ENCODE results near the gene DEFB114. TPM values are rescaled to one million over a fixed set of nuclear protein-coding genes. Genes with fewer than 3 reads are reported as not detected.

The DEFB114 gene
- total RNA-seq, 2 experiments from 2014 or later, result not detected

DNA sequence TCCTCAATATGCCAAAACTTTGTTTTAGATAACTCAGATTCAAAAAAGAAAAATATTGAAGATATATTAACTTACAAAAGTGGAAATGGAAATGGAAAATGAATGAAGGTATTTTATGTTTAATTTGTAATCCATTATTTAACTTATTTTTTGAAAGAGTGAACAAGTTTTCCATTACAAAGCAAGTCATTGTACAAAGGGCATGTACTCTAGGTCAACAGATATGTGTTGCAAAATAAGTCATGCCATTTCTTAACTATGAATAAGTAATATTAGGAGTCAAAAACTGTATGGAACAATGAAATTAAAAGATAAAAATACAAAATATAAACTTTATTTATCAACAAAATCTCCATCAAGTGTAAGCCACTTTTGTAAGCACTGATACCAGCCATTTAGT is 31.3 kb upstream of the DEFB114 start:
- CTCF ChIA-PET (ENCODE audit: unreplicated experiment), result no interaction called here
- POLR2A ChIA-PET, result no interaction called here

DNA sequence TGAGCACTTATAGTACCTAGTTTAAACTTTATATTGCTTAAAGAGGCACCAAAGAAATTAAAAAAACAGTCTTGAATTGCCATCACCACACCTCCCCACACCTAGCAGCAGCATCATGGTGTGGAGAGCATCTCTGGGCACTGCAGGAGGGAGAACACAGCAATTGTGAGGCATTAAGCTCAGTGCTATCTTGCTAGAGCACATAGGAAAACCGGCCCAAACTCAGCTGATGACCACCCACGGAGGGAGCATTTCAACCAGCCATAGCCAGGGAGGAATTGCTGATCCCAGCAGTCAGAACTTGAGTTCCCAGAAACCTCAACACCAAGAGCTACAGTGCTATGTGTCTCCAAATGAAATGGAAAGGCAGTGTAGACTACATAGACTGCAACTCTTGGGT is 24.9 kb upstream of the DEFB114 start:
- Histone ChIP-seq H2AFZ (ENCODE audit: low read length) (no peak overlapping the region), H3K36me3 (ENCODE audit: insufficient read depth, low read length) (no peaks in the 10 kb centered on the region), H3K79me2 (ENCODE audit: insufficient read depth, low read depth, low read length) (no peaks in the 10 kb centered on the region), H3K4me2 (ENCODE audit: low read length) (no peak overlapping the region), H3K27ac (ENCODE audit: low read depth, low read length, poor library complexity, severe bottlenecking) (no peak overlapping the region), H4K20me1 (ENCODE audit: insufficient read depth, low read length) (no peaks in the 10 kb centered on the region), H3K4me3 (ENCODE audit: low read depth, low read length, poor library complexity, severe bottlenecking) (no peak overlapping the region), H3K9me3 (ENCODE audit: low read length) (no peaks in the 10 kb centered on the region), H3K4me1 (ENCODE audit: insufficient read depth, low read length, poor library complexity, severe bottlenecking) (no peaks in the 10 kb centered on the region), H3K9me2 (ENCODE audit: insufficient read depth, low read length) (no peaks in the 10 kb centered on the region)
- no TSS peak for BruUV-seq (replicated peaks)
- intact Hi-C loops (cut with micrococcal nuclease; ENCODE audit: unreplicated experiment), result no loop called here
- POLR2A ChIA-PET, result interaction anchor here (0.6 kb wide), 1 partner anchor 1619 kb away, joined by 3 read pairs; no protein-coding TSS in a partner anchor
- TF ChIP-seq, protein P1, sequence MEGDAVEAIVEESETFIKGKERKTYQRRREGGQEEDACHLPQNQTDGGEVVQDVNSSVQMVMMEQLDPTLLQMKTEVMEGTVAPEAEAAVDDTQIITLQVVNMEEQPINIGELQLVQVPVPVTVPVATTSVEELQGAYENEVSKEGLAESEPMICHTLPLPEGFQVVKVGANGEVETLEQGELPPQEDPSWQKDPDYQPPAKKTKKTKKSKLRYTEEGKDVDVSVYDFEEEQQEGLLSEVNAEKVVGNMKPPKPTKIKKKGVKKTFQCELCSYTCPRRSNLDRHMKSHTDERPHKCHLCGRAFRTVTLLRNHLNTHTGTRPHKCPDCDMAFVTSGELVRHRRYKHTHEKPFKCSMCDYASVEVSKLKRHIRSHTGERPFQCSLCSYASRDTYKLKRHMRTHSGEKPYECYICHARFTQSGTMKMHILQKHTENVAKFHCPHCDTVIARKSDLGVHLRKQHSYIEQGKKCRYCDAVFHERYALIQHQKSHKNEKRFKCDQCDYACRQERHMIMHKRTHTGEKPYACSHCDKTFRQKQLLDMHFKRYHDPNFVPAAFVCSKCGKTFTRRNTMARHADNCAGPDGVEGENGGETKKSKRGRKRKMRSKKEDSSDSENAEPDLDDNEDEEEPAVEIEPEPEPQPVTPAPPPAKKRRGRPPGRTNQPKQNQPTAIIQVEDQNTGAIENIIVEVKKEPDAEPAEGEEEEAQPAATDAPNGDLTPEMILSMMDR (conservative IDR thresholded peaks at IDR 0.05; ENCODE audit: low read length), result no peak
- DNase-seq (ENCODE audit: low spot score), result no peak
- CTCF ChIA-PET (ENCODE audit: unreplicated experiment), result interaction anchor here (0.5 kb wide), 1 partner anchor 62 kb away, joined by 3 read pairs; no protein-coding TSS in a partner anchor

More for the DNA sequence above, 31.3 kb upstream of the DEFB114 start:
- BruUV-seq (replicated peaks), result no TSS peak
- no peaks in the 10 kb centered on the region for H4K20me1 ChIP-seq (ENCODE audit: insufficient read depth, low read length)
- no peak overlapping the region for H2AFZ ChIP-seq (ENCODE audit: low read length)
- H3K9me2 ChIP-seq (ENCODE audit: insufficient read depth, low read length), result no peaks in the 10 kb centered on the region
- no peaks in the 10 kb centered on the region for H3K9me3 ChIP-seq (ENCODE audit: low read length)
- H3K27ac ChIP-seq (ENCODE audit: low read depth, low read length, poor library complexity, severe bottlenecking), result no peak overlapping the region
- TF ChIP-seq, protein P1 (conservative IDR thresholded peaks at IDR 0.05; ENCODE audit: low read length), result no peak
- TF ChIP-seq EZH2phosphoT487 (IDR thresholded peaks at IDR 0.05; ENCODE audit: borderline replicate concordance, low read depth, low read length), result no peak
- intact Hi-C loops (cut with micrococcal nuclease; ENCODE audit: unreplicated experiment), result no loop called here
- no peak for DNase-seq (ENCODE audit: low spot score)
- no peak overlapping the region for H3K4me3 ChIP-seq (ENCODE audit: low read depth, low read length, poor library complexity, severe bottlenecking)
- H3K79me2 ChIP-seq (ENCODE audit: insufficient read depth, low read depth, low read length), result no peaks in the 10 kb centered on the region
- no peak overlapping the region for H3K4me2 ChIP-seq (ENCODE audit: low read length)
- H3K4me1 ChIP-seq (ENCODE audit: insufficient read depth, low read length, poor library complexity, severe bottlenecking), result no peaks in the 10 kb centered on the region
- no peaks in the 10 kb centered on the region for H3K36me3 ChIP-seq (ENCODE audit: insufficient read depth, low read length)

DNA sequence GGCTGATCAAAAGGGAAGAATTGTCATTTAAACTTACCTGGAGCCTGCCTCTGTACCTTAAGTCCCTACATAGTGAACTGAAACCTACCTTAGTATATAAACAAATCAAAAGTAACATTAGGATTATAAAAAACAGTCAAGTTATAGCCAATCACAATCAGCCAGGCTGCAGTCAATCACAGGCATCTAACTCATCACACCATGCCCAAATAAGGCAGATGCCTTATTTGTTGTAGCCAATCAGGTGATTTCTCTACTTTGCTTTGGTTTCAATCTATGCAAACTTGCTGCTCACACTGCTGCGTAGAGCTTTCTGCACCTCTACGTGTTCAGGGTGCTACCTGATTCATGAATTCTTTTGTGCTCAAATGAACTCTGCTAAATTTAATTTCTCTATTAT is 23.8 kb upstream of the DEFB114 start:
- Histone ChIP-seq H3K4me3 (ENCODE audit: low read depth, low read length, poor library complexity, severe bottlenecking) (no peak overlapping the region), H4K20me1 (ENCODE audit: insufficient read depth, low read length) (no peaks in the 10 kb centered on the region), H3K9me3 (ENCODE audit: low read length) (no peaks in the 10 kb centered on the region), H3K9me2 (ENCODE audit: insufficient read depth, low read length) (no peaks in the 10 kb centered on the region), H2AFZ (ENCODE audit: low read length) (no peak overlapping the region), H3K4me1 (ENCODE audit: insufficient read depth, low read length, poor library complexity, severe bottlenecking) (no peaks in the 10 kb centered on the region), H3K27ac (ENCODE audit: low read depth, low read length, poor library complexity, severe bottlenecking) (no peak overlapping the region), H3K79me2 (ENCODE audit: insufficient read depth, low read depth, low read length) (no peaks in the 10 kb centered on the region), H3K36me3 (ENCODE audit: insufficient read depth, low read length) (no peaks in the 10 kb centered on the region), H3K4me2 (ENCODE audit: low read length) (no peak overlapping the region)
- TF ChIP-seq EZH2phosphoT487 (IDR thresholded peaks at IDR 0.05; ENCODE audit: borderline replicate concordance, low read depth, low read length), result no peak
- TF ChIP-seq, protein P1 (conservative IDR thresholded peaks at IDR 0.05; ENCODE audit: low read length), result no peak
- intact Hi-C loops (cut with micrococcal nuclease; ENCODE audit: unreplicated experiment), result no loop called here
- no peak for DNase-seq (ENCODE audit: low spot score)
- ChIA-PET CTCF (ENCODE audit: unreplicated experiment) (no interaction called here), POLR2A (no interaction called here)
- BruUV-seq (replicated peaks), result no TSS peak

All from OCI-LY7 (cell line).